ENCODE results near the gene MSX1.

Gene MSX1

GRCh38 chr4:4820739-4821138, 38.7 kb upstream of the MSX1 start:
- TF ChIP-seq, protein P1, sequence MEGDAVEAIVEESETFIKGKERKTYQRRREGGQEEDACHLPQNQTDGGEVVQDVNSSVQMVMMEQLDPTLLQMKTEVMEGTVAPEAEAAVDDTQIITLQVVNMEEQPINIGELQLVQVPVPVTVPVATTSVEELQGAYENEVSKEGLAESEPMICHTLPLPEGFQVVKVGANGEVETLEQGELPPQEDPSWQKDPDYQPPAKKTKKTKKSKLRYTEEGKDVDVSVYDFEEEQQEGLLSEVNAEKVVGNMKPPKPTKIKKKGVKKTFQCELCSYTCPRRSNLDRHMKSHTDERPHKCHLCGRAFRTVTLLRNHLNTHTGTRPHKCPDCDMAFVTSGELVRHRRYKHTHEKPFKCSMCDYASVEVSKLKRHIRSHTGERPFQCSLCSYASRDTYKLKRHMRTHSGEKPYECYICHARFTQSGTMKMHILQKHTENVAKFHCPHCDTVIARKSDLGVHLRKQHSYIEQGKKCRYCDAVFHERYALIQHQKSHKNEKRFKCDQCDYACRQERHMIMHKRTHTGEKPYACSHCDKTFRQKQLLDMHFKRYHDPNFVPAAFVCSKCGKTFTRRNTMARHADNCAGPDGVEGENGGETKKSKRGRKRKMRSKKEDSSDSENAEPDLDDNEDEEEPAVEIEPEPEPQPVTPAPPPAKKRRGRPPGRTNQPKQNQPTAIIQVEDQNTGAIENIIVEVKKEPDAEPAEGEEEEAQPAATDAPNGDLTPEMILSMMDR (IDR thresholded peaks at IDR 0.05), result no peak

GRCh38 chr4:4821577-4821976, 37.9 kb upstream of the MSX1 start:
- TF ChIP-seq, protein P1 (IDR thresholded peaks at IDR 0.05), result no peak

- TF ChIP-seq, protein P1 (IDR thresholded peaks at IDR 0.05), result no peak
These were observed 35.8 kb upstream of the MSX1 start for GRCh38 chr4:4823621-4824162.

- TF ChIP-seq, protein P1 (IDR thresholded peaks at IDR 0.05), result no peak
These were observed 35.2 kb upstream of the MSX1 start for GRCh38 chr4:4824232-4824631.

DNA sequence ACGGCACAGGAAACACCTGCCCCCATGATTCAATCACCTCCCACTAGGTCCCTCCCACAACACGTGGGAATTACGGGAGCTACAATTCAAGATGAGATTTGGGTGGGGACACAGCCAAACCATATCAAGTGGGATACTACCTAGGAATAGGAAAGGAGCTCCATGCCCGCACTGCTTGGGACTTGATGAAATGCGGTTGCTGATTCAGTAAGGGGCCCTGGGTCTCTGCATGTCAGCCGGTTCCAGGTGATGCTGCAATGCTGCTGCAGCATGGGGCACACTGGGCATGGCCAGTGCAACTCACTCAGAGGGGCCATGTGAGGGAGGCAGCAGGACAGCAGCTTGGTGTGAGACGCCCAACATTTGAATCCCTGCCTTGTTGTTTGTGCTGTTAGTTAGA, 34.0 kb upstream of the MSX1 start:
- TF ChIP-seq, protein P1 (IDR thresholded peaks at IDR 0.05), result no peak

DNA sequence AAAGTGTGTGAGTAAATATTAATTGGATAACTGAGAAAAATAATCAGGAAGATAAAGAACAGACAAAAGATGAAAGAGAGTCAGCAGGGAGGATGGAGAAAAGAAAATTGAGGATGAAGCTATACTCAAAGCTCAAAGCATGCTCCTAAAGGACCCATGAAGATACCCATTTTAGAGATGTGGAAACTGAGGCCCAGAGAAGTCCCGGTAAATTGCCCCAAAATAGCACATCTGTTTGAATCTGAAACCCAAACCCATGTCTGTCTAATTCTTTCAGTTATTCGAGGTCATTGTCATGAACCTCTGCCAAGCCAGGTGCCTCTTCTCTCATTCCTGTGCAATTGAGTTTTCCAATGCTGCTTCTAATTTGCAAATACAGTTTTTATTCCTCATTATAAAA, 29.6 kb upstream of the MSX1 start:
- TF ChIP-seq, protein P1 (IDR thresholded peaks at IDR 0.05), result no peak

DNA sequence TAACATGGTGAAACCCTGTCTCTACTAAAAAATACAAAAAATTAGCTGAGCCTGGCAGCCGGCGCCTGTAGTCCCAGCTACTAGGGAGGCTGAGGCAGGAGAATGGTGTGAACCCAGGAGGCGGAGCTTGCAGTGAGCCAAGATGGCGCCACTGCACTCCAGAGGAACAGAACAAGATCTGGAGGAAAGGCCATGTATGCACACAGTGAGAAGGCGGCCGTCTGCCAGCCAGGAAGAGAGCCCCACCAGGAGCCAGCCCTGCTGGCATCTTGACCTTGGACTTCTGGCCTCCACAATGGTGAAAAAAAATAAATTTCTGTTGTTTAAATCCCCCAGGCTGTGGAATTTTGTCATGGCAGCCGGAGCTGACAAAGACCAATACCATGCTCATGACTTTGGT, 28.2 kb upstream of the MSX1 start:
- TF ChIP-seq, protein P1 (IDR thresholded peaks at IDR 0.05), result no peak

GRCh38 chr4:4831825-4832224, 27.6 kb upstream of the MSX1 start:
- TF ChIP-seq, protein P1 (IDR thresholded peaks at IDR 0.05), result no peak

Data from LNCAP (cell line).